Measurements from ENCODE around the gene TMEM139. TPM values are rescaled to one million over a fixed set of nuclear protein-coding genes. Genes with fewer than 3 reads are reported as not detected.

Gene TMEM139
- total and polyA plus RNA-seq, 2 experiments from 2014 or later, result 15.6 to 19.8 TPM

DNA sequence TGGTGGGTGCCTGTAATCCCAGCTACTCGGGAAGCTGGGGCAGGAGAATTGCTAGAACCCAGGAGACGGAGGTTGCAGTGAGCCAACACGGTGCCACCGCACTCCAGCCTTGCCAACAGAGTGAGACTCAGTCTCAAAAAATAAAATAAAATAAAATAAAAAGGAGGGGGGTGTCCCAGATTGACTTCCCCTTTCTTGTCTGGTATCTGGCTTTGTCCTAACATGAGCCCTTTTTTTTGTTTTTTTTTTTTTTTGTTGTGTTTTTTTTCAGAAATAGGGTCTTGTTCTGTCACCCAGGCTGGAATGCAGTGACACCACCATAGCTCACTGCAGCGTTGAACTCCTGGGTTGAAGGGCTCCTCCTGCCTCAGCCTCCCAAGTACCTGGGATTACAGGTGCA lies 8.1 kb downstream of the TMEM139 start:
- Histone ChIP-seq H3K9me2 (replicated peaks; ENCODE audit: insufficient read depth) (no peaks in the 10 kb centered on the region), H3K27me3 (no peaks in the 10 kb centered on the region), H3K4me1 (ENCODE audit: insufficient read depth) (peaks cover 24% of the 10 kb centered on the region), H3K4me3 (no peak overlapping the region), H3K4me2 (no peak overlapping the region), H3K9me3 (ENCODE audit: low read depth) (no peaks in the 10 kb centered on the region), H3K27ac (no peak overlapping the region), H4K20me1 (ENCODE audit: insufficient read depth, poor library complexity, severe bottlenecking) (peaks cover 8% of the 10 kb centered on the region), H2AFZ (no peak overlapping the region), H3K79me2 (peaks cover 59% of the 10 kb centered on the region), H3K36me3 (replicated peaks; ENCODE audit: insufficient read depth, low read depth) (no peaks in the 10 kb centered on the region)
- no peak for DNase-seq (ENCODE audit: low spot score)
- TF ChIP-seq, protein P1, sequence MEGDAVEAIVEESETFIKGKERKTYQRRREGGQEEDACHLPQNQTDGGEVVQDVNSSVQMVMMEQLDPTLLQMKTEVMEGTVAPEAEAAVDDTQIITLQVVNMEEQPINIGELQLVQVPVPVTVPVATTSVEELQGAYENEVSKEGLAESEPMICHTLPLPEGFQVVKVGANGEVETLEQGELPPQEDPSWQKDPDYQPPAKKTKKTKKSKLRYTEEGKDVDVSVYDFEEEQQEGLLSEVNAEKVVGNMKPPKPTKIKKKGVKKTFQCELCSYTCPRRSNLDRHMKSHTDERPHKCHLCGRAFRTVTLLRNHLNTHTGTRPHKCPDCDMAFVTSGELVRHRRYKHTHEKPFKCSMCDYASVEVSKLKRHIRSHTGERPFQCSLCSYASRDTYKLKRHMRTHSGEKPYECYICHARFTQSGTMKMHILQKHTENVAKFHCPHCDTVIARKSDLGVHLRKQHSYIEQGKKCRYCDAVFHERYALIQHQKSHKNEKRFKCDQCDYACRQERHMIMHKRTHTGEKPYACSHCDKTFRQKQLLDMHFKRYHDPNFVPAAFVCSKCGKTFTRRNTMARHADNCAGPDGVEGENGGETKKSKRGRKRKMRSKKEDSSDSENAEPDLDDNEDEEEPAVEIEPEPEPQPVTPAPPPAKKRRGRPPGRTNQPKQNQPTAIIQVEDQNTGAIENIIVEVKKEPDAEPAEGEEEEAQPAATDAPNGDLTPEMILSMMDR (IDR thresholded peaks at IDR 0.05; ENCODE audit: poor library complexity), result no peak
- TF ChIP-seq EZH2 (IDR thresholded peaks at IDR 0.05; ENCODE audit: borderline replicate concordance) (no peak), EZH2phosphoT487 (IDR thresholded peaks at IDR 0.05; ENCODE audit: low read depth, severe bottlenecking, unreplicated experiment) (no peak)
- WGBS (ENCODE audit: low lambda C conversion rate, missing lambda C conversion rate), result 97% methylated on average over 5 of the region's 5 CpGs

DNA sequence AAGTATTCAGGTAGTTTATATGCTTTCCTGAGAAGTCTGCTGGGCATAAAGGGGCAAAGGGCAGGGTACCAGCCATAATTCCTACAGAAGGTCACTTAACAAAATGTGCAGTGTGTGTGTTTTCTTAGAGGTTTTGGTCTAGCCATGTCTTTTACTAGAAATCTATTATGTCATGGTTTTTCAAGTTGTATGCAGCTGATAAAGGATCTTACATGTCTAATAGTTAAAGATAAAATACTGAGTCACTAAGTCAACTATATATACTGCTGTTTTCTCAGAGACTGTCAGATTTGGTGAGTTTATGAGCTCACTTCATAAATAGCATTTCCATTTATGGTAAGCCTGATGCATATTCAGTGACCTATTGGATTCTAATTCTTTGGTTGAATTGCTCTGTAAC lies 11.1 kb downstream of the TMEM139 start:
- Histone ChIP-seq H3K27me3 (no peaks in the 10 kb centered on the region), H3K79me2 (peaks cover 39% of the 10 kb centered on the region), H3K36me3 (replicated peaks; ENCODE audit: insufficient read depth, low read depth) (no peaks in the 10 kb centered on the region), H3K4me3 (no peak overlapping the region), H3K4me1 (ENCODE audit: insufficient read depth) (peaks cover 11% of the 10 kb centered on the region), H3K4me2 (no peak overlapping the region), H3K9me3 (ENCODE audit: low read depth) (no peaks in the 10 kb centered on the region), H2AFZ (no peak overlapping the region), H4K20me1 (ENCODE audit: insufficient read depth, poor library complexity, severe bottlenecking) (no peaks in the 10 kb centered on the region), H3K27ac (peak overlapping the region; percentile 72), H3K9me2 (replicated peaks; ENCODE audit: insufficient read depth) (no peaks in the 10 kb centered on the region)
- TF ChIP-seq EZH2phosphoT487 (IDR thresholded peaks at IDR 0.05; ENCODE audit: low read depth, severe bottlenecking, unreplicated experiment) (no peak), EZH2 (IDR thresholded peaks at IDR 0.05; ENCODE audit: borderline replicate concordance) (no peak)
- TF ChIP-seq, protein P1 (IDR thresholded peaks at IDR 0.05; ENCODE audit: poor library complexity), result no peak
- DNase-seq (ENCODE audit: low spot score), result no peak

DNA sequence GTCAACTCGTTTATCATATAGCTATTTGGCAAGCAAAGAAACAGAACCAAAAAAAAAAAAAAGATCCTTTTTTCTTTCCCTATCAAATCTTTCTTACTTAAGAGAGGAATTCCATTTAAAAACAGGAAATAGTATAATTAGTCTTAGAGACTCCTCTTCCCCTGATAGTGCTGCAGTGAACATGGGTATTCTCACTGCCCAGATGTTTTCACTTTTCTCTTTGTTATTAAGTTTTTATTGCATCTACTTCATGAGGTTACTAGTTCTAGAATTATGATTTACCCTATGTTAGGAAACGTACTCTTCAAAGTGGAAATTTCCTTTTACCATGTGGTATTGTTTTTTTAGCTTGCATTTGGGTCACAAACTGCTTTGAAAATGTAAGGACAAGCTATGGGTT lies 11.9 kb downstream of the TMEM139 start:
- 52% methylated on average over 2 of the region's 2 CpGs for WGBS (ENCODE audit: low lambda C conversion rate, missing lambda C conversion rate)
- no peaks in the 10 kb centered on the region for H4K20me1 ChIP-seq (ENCODE audit: insufficient read depth, poor library complexity, severe bottlenecking)
- TF ChIP-seq EZH2phosphoT487 (IDR thresholded peaks at IDR 0.05; ENCODE audit: low read depth, severe bottlenecking, unreplicated experiment), result no peak
- TF ChIP-seq EZH2 (IDR thresholded peaks at IDR 0.05; ENCODE audit: borderline replicate concordance), result no peak
- TF ChIP-seq, protein P1 (IDR thresholded peaks at IDR 0.05; ENCODE audit: poor library complexity), result no peak
- H3K9me3 ChIP-seq (ENCODE audit: low read depth), result no peaks in the 10 kb centered on the region
- H2AFZ ChIP-seq, result no peak overlapping the region
- peaks cover 5% of the 10 kb centered on the region for H3K4me1 ChIP-seq (ENCODE audit: insufficient read depth)
- H3K27me3 ChIP-seq, result no peaks in the 10 kb centered on the region
- no peaks in the 10 kb centered on the region for H3K36me3 ChIP-seq (replicated peaks; ENCODE audit: insufficient read depth, low read depth)
- no peak overlapping the region for H3K4me2 ChIP-seq
- no peak for DNase-seq (ENCODE audit: low spot score)
- H3K27ac ChIP-seq, result peak overlapping the region; percentile 72
- H3K9me2 ChIP-seq (replicated peaks; ENCODE audit: insufficient read depth), result no peaks in the 10 kb centered on the region
- no peak overlapping the region for H3K4me3 ChIP-seq
- H3K79me2 ChIP-seq, result peaks cover 32% of the 10 kb centered on the region

DNA sequence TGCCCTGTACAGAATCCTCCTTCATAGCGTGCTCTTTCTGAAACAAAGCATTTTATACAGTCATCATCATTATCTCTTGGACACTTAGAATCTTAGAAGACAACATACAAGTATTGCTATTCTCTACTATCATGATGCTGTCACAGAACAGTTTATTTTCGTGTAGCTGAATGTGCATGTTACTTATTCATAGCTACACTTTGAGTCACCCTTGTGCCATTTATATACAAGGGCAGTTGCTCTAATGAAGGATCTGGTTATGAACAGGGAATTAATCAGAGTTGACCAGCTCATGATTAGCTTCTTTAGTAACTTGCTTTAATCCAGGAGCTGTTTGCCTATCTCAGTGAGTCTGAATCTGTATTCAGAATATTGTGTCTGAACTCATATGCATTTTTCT lies 14.6 kb downstream of the TMEM139 start:
- Histone ChIP-seq H3K36me3 (replicated peaks; ENCODE audit: insufficient read depth, low read depth) (no peaks in the 10 kb centered on the region), H3K9me2 (replicated peaks; ENCODE audit: insufficient read depth) (no peaks in the 10 kb centered on the region), H3K79me2 (peaks cover 13% of the 10 kb centered on the region), H3K27ac (no peak overlapping the region), H3K9me3 (ENCODE audit: low read depth) (no peaks in the 10 kb centered on the region), H3K4me2 (no peak overlapping the region), H3K27me3 (no peaks in the 10 kb centered on the region), H2AFZ (no peak overlapping the region), H3K4me3 (no peak overlapping the region), H3K4me1 (ENCODE audit: insufficient read depth) (peaks cover 5% of the 10 kb centered on the region), H4K20me1 (ENCODE audit: insufficient read depth, poor library complexity, severe bottlenecking) (no peaks in the 10 kb centered on the region)
- TF ChIP-seq EZH2 (IDR thresholded peaks at IDR 0.05; ENCODE audit: borderline replicate concordance) (no peak), EZH2phosphoT487 (IDR thresholded peaks at IDR 0.05; ENCODE audit: low read depth, severe bottlenecking, unreplicated experiment) (no peak)
- TF ChIP-seq, protein P1 (IDR thresholded peaks at IDR 0.05; ENCODE audit: poor library complexity), result no peak
- WGBS (ENCODE audit: low lambda C conversion rate, missing lambda C conversion rate), result 91% methylated on average over 2 of the region's 2 CpGs
- no peak for DNase-seq (ENCODE audit: low spot score)
